Naive B cell (primary cell): ENCODE results near the gene CTDSPL. TPM values are rescaled to one million over a fixed set of nuclear protein-coding genes. Genes with fewer than 3 reads are reported as not detected.

Source experiments
- ATAC-seq, 2 donors: fragments of 150-1000 bp; cut with Tn5 transposase; 2 replicates each; pipeline ENCODE4 v1.10.0; 2021; ENCODE audit warnings: low read depth in 2 of 2, mild to moderate bottlenecking in 2 of 2, moderate library complexity in 2 of 2
- DNase-seq: peaks from one replicate; pipeline ENCODE4 v3.0.0; 2022
- H3K27ac Mint-ChIP-seq, 6 donors: one replicate each; pipeline ENCODE4 v1.8.0; 2020 to 2022; ENCODE audit warnings: mild to moderate bottlenecking in 6 of 6, mixed read lengths in 6 of 6, moderate library complexity in 5 of 6, inconsistent platforms in 2 of 6
- H3K27me3 Mint-ChIP-seq, 3 donors: one replicate each; pipeline ENCODE4 v1.8.0; 2021 to 2022; ENCODE audit warnings: mixed read lengths in 3 of 3, mild to moderate bottlenecking in 1 of 3
- H3K36me3 Mint-ChIP-seq, 2 donors: one replicate each; pipeline ENCODE4 v1.8.0; 2020 to 2022; ENCODE audit warnings: mixed read lengths in 2 of 2, inconsistent platforms in 1 of 2, mild to moderate bottlenecking in 1 of 2
- H3K4me1 Mint-ChIP-seq, 3 donors: one replicate each; pipeline ENCODE4 v1.8.0; 2020 to 2022; ENCODE audit warnings: mixed read lengths in 3 of 3, inconsistent platforms in 1 of 3, mild to moderate bottlenecking in 1 of 3, moderate library complexity in 1 of 3
- H3K4me3 Mint-ChIP-seq, 8 donors: one replicate each; pipeline ENCODE4 v1.8.0; 2020 to 2022; ENCODE audit warnings: mild to moderate bottlenecking in 8 of 8, mixed read lengths in 8 of 8, moderate library complexity in 8 of 8, inconsistent platforms in 2 of 8
- H3K9me3 Mint-ChIP-seq, 7 donors: one replicate each; pipeline ENCODE4 v1.8.0; 2020 to 2022; ENCODE audit warnings: mixed read lengths in 7 of 7, mild to moderate bottlenecking in 5 of 7, inconsistent platforms in 2 of 7, moderate library complexity in 1 of 7
- polyA plus RNA-seq, 6 donors: library from polyadenylated mRNA; unstranded; fragments of 300-500 nt; fragmentation: Illumina TruSeq; gene quantifications; one replicate each; pipeline ENCODE4 v1.2.3, GENCODE V29; 2021; ENCODE audit warnings: low read depth in 6 of 6

CTDSPL gene
- polyA plus RNA-seq, 6 donors from 2014 or later: 0.15 to 0.70 (median 0.31) TPM; not detected in 3

- Mint-ChIP-seq H3K27me3 (no peaks in the 10 kb centered on the region), H3K36me3 (no peaks in the 10 kb centered on the region), H3K4me1 (peaks cover 13 to 31% (median 26%) of the 10 kb centered on the region in 3 donors), H3K27ac (peak overlapping the region in 1 of 6 donors; percentile 50), H3K9me3 (peaks cover 0 to 2% (median 0%) of the 10 kb centered on the region in 7 donors), H3K4me3 (no peak overlapping the region)
- DNase-seq: no peak
- ATAC-seq: no peak
Measured at GRCh38 chr3:37953226-37953625, 91.5 kb downstream of the CTDSPL start.

GRCh38 chr3:37953707-37954394, 92.2 kb downstream of the CTDSPL start:
- no peaks in the 10 kb centered on the region for H3K36me3 Mint-ChIP-seq
- H3K9me3 Mint-ChIP-seq: peaks cover 0 to 2% (median 0%) of the 10 kb centered on the region in 7 donors
- peak overlapping the region in 1 of 6 donors; percentile 17 for H3K27ac Mint-ChIP-seq

GRCh38 chr3:37954881-37955280, 93.2 kb downstream of the CTDSPL start:
- no peak overlapping the region for H3K27ac Mint-ChIP-seq
- H3K4me1 Mint-ChIP-seq: peaks cover 13 to 31% (median 26%) of the 10 kb centered on the region in 3 donors
- ATAC-seq (no peak), DNase-seq (no peak)
- no peaks in the 10 kb centered on the region for H3K36me3 Mint-ChIP-seq
- H3K27me3 Mint-ChIP-seq: no peaks in the 10 kb centered on the region
- H3K4me3 Mint-ChIP-seq: no peak overlapping the region
- H3K9me3 Mint-ChIP-seq: peaks cover 0 to 2% (median 0%) of the 10 kb centered on the region in 7 donors

More at GRCh38 chr3:37953707-37954394, 92.2 kb downstream of the CTDSPL start:
- no peaks in the 10 kb centered on the region for H3K27me3 Mint-ChIP-seq
- ATAC-seq: no peak
- no peak overlapping the region for H3K4me3 Mint-ChIP-seq
- DNase-seq: no peak
- peaks cover 13 to 31% (median 26%) of the 10 kb centered on the region in 3 donors for H3K4me1 Mint-ChIP-seq

GRCh38 chr3:37955918-37956707, 94.4 kb downstream of the CTDSPL start:
- DNase-seq: peak; percentile 5
- no peaks in the 10 kb centered on the region for H3K36me3 Mint-ChIP-seq
- peak overlapping the region in 5 of 8 donors; percentile 8 to 68 (median 26) for H3K4me3 Mint-ChIP-seq
- peaks cover 0 to 2% (median 0%) of the 10 kb centered on the region in 7 donors for H3K9me3 Mint-ChIP-seq
- H3K27ac Mint-ChIP-seq: peak overlapping the region; percentile 53 to 82 (median 64)
- H3K4me1 Mint-ChIP-seq: peaks cover 13 to 31% (median 26%) of the 10 kb centered on the region in 3 donors
- peak; percentile 25 to 60 for ATAC-seq
- H3K27me3 Mint-ChIP-seq: no peaks in the 10 kb centered on the region

- H3K27me3 Mint-ChIP-seq: no peaks in the 10 kb centered on the region
- peak overlapping the region; percentile 63 to 96 (median 88) for H3K27ac Mint-ChIP-seq
- H3K4me1 Mint-ChIP-seq: peaks cover 13 to 31% (median 26%) of the 10 kb centered on the region in 3 donors
- no peaks in the 10 kb centered on the region for H3K36me3 Mint-ChIP-seq
- DNase-seq (no peak), ATAC-seq (no peak)
- peaks cover 0 to 2% (median 0%) of the 10 kb centered on the region in 7 donors for H3K9me3 Mint-ChIP-seq
- peak overlapping the region in 6 of 8 donors; percentile 12 to 79 (median 58) for H3K4me3 Mint-ChIP-seq
Measured at GRCh38 chr3:37956723-37957538, 95.3 kb downstream of the CTDSPL start.

- DNase-seq: no peak
- Mint-ChIP-seq H3K27me3 (no peaks in the 10 kb centered on the region), H3K4me1 (peaks cover 13 to 31% (median 26%) of the 10 kb centered on the region in 3 donors), H3K9me3 (no peaks in the 10 kb centered on the region), H3K36me3 (no peaks in the 10 kb centered on the region), H3K4me3 (peak overlapping the region in 6 of 8 donors; percentile 46 to 79 (median 64)), H3K27ac (peak overlapping the region; percentile 74 to 96 (median 88))
- ATAC-seq: no peak
Measured at GRCh38 chr3:37957539-37957936, 95.9 kb downstream of the CTDSPL start.

- no peaks in the 10 kb centered on the region for H3K36me3 Mint-ChIP-seq
- peaks cover 8 to 11% (median 11%) of the 10 kb centered on the region in 3 donors for H3K4me1 Mint-ChIP-seq
- no peaks in the 10 kb centered on the region for H3K27me3 Mint-ChIP-seq
- H3K27ac Mint-ChIP-seq: no peak overlapping the region
- DNase-seq (no peak), ATAC-seq (no peak)
- no peaks in the 10 kb centered on the region for H3K9me3 Mint-ChIP-seq
- H3K4me3 Mint-ChIP-seq: no peak overlapping the region
Measured at GRCh38 chr3:37961622-37962431, 100.1 kb downstream of the CTDSPL start.

- Mint-ChIP-seq H3K9me3 (no peaks in the 10 kb centered on the region), H3K27ac (no peak overlapping the region), H3K4me1 (no peaks in the 10 kb centered on the region), H3K36me3 (no peaks in the 10 kb centered on the region), H3K4me3 (no peak overlapping the region), H3K27me3 (no peaks in the 10 kb centered on the region)
- ATAC-seq (no peak), DNase-seq (no peak)
Measured at GRCh38 chr3:37963016-37963415, 101.3 kb downstream of the CTDSPL start.

GRCh38 chr3:37963635-37964034, 102.0 kb downstream of the CTDSPL start:
- no peak for DNase-seq
- Mint-ChIP-seq H3K4me3 (no peak overlapping the region), H3K27ac (no peak overlapping the region), H3K36me3 (no peaks in the 10 kb centered on the region), H3K27me3 (peaks cover 0 to 4% (median 0%) of the 10 kb centered on the region in 3 donors), H3K4me1 (no peaks in the 10 kb centered on the region), H3K9me3 (no peaks in the 10 kb centered on the region)
- no peak for ATAC-seq

GRCh38 chr3:37964146-37964545, 102.5 kb downstream of the CTDSPL start:
- H3K4me3 Mint-ChIP-seq: no peak overlapping the region
- no peak for ATAC-seq

GRCh38 chr3:37964716-37965115, 103.0 kb downstream of the CTDSPL start:
- no peaks in the 10 kb centered on the region for H3K4me1 Mint-ChIP-seq
- no peaks in the 10 kb centered on the region for H3K36me3 Mint-ChIP-seq
- DNase-seq: no peak
- no peak overlapping the region for H3K27ac Mint-ChIP-seq
- ATAC-seq: no peak
- no peak overlapping the region for H3K4me3 Mint-ChIP-seq
- H3K9me3 Mint-ChIP-seq: no peaks in the 10 kb centered on the region
- H3K27me3 Mint-ChIP-seq: peaks cover 0 to 5% (median 0%) of the 10 kb centered on the region in 3 donors

More at GRCh38 chr3:37964146-37964545, 102.5 kb downstream of the CTDSPL start:
- no peaks in the 10 kb centered on the region for H3K4me1 Mint-ChIP-seq
- H3K27ac Mint-ChIP-seq: no peak overlapping the region
- no peaks in the 10 kb centered on the region for H3K9me3 Mint-ChIP-seq
- H3K36me3 Mint-ChIP-seq: no peaks in the 10 kb centered on the region
- no peak for DNase-seq
- H3K27me3 Mint-ChIP-seq: peaks cover 0 to 5% (median 0%) of the 10 kb centered on the region in 3 donors

GRCh38 chr3:37967260-37967881, 105.7 kb downstream of the CTDSPL start:
- Mint-ChIP-seq H3K36me3 (no peaks in the 10 kb centered on the region), H3K27me3 (peaks cover 0 to 5% (median 0%) of the 10 kb centered on the region in 3 donors)

More at GRCh38 chr3:37967260-37967881, 105.7 kb downstream of the CTDSPL start:
- DNase-seq (peak; percentile 20), ATAC-seq (peak; percentile 48 to 69)
- Mint-ChIP-seq H3K4me3 (no peak overlapping the region), H3K4me1 (no peaks in the 10 kb centered on the region), H3K9me3 (no peaks in the 10 kb centered on the region), H3K27ac (peak overlapping the region in 1 of 6 donors; percentile 88)
